GM20000 (cell line): Measurements from ENCODE around the gene TPRG1.

Source experiments
- DNase-seq: peaks from one replicate; pipeline ENCODE4 v3.0.0; 2012; ENCODE audit warnings: low spot score
- TF ChIP-seq, protein P1 (sequence below): IDR thresholded peaks from 2 replicates; pipeline ENCODE4 v1.5.1; 2012; ENCODE audit warnings: mild to moderate bottlenecking, control low read depth; ENCODE audit errors: extremely low read depth, missing control alignments

Gene TPRG1

DNA sequence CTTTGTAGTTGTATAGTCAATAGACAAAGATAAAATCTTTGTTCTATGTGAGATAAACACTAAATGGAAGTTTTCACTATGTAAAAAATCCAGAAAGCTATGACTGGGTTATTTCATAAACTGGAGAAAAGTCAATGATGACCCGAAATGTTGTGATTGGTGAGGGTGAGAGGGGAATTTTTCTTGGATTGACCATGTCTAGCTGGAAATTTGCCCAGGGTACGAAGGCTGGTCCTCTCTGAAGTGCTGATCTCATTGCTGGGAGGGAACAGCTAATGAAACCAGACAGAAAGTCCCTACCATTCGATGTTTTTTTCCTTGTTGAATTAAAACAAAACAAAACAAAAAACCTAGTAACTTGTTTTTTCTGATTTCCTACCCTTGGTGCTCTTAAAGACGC lies 14.3 kb downstream of the TPRG1 start:
- TF ChIP-seq, protein P1, sequence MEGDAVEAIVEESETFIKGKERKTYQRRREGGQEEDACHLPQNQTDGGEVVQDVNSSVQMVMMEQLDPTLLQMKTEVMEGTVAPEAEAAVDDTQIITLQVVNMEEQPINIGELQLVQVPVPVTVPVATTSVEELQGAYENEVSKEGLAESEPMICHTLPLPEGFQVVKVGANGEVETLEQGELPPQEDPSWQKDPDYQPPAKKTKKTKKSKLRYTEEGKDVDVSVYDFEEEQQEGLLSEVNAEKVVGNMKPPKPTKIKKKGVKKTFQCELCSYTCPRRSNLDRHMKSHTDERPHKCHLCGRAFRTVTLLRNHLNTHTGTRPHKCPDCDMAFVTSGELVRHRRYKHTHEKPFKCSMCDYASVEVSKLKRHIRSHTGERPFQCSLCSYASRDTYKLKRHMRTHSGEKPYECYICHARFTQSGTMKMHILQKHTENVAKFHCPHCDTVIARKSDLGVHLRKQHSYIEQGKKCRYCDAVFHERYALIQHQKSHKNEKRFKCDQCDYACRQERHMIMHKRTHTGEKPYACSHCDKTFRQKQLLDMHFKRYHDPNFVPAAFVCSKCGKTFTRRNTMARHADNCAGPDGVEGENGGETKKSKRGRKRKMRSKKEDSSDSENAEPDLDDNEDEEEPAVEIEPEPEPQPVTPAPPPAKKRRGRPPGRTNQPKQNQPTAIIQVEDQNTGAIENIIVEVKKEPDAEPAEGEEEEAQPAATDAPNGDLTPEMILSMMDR, result no peak
- DNase-seq, result no peak

DNA sequence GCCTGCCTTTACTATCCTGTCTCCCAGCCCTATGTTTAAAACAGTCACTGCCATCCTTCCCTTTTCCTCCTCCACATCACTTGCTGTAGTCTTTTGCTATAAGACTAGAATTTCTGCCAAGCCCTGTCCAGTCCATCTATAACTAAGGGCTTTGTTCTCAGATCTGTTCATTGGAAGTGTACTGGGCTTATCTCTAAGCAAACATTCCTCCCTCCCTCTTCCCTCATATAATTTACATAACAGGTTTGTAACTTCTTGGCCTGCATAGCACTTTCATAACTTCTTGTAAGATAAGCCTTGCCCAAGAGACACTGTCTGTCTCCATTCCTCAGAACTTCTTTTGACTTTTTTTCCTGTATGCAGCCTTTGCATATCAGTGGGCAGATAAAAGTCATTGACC lies 16.7 kb downstream of the TPRG1 start:
- DNase-seq, result no peak
- TF ChIP-seq, protein P1, result no peak

DNA sequence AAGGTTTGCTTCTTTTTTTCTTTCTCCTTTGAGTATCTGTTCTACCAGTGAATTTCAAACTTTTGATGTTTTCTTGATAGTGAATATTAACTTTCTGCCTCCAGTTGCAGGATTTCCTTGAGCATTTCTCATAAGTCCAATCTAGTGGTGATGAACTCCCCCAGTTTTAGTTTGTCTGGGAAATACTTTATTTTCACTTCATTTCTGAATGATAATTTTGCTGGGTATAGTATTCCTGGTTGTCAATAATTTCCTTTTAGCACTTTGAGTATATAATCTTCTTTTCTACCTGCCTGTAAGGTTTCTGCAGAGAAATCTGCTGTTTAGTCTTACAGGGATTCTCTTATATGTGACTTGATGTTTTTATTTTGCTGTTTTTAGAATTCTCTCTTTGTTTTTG lies 21.0 kb downstream of the TPRG1 start:
- TF ChIP-seq, protein P1, result no peak
- DNase-seq, result no peak

DNA sequence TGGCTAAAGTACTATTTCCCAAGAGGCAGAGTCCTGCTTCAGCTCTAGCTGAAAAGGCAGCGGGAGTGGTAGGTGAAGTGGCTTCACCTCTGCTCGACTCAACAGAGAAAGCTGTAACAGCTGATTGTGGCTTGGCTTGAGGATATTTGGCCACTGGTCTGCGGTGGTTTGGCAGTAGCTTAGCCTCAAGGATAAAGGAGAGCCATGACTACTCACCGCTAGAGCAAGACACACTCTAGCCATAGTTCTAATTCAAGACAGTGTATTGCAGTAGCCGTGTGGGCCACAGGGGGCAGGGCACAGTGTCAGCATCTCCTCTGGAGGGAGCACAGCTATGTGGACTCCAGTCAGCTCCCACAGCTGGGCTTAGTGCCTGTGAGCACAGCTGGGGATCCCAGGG lies 23.5 kb downstream of the TPRG1 start:
- TF ChIP-seq, protein P1, result no peak
- no peak for DNase-seq

DNA sequence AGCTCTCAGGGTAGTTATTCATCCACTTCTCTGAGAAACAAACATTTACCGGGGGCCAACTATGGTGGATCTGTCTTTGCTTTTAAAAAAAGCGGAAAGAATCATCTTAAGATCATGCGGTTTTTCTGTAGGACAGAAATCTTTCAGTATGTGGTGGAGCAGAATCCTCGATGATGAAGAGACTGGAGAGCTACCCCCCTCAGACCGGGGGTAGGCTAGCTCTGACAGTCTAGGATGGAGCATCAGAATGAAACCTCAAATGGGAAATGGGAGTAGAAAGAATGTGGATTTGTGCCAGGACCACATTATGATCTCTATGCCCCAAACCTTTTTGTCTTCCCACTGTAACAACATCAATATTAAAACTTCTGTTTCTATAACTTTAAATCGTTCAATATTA lies 30.3 kb downstream of the TPRG1 start:
- TF ChIP-seq, protein P1, result no peak
- DNase-seq, result no peak

DNA sequence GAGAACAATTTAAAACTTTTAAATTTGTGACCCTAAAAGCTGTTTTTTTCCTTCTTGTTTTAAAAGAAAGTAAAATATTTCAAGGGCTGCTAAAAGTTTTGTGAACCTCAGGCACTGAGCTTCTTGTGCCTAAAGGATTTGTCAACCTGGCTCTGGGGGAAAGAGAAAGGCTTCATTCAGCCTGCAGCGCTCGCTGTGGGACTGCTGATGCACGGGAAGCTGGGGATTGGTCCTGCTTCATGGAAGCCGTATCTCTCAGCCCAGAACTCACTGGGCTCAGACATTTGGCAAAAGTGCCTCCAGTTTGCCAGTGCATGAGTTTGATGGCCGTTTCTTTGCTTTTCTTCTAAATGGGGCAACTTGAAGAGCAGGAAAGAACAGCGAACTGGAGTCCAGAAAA lies 30.8 kb downstream of the TPRG1 start:
- DNase-seq, result no peak
- TF ChIP-seq, protein P1, result no peak

DNA sequence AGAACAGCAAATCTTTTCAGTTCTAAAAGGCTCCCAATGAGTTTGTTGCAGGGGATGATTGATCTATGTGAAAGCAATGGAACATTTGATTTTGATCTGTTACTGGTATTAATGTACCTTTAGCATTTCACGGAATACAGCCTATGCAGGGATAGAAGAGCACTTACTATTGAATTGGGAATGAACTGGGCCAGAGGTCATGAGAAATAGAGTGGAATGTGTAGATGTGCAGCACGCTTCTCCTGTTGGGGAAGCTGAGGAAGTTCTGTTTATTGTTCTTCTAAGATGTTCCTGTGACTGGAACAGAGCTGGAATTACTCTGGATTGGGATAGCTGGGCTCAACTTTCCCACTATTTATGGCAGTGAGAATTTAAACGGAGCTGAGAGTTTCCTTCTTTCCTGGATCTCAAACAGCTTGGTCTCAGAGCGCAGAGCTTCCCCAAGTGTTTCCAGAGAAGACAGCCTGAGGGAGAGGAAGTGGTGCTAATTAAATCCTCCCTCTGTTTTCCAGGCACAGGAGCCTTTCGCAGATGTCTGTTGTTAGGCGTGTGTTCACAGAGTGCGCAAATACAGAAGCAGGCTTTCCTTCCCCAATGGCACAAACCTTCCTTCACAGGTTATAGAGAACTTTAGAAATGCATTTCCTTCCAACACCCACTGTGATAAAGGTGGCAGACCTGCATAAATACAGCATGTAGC lies 32.5 kb downstream of the TPRG1 start:
- no peak for DNase-seq
- TF ChIP-seq, protein P1, result no peak
